PC-3 (cell line): ENCODE measurements around the gene ATP8A2. TPM values are rescaled to one million over a fixed set of nuclear protein-coding genes. Genes with fewer than 3 reads are reported as not detected.

Source experiments
- ATAC-seq: fragments of 200-7000 bp; cut with Tn5 transposase; 2 replicates; pipeline ENCODE4 v1.9.1; 2020; ENCODE audit warnings: mild to moderate bottlenecking, moderate library complexity
- BruUV-seq: library from RNA; stranded (reverse); fragments of 400-500 nt; replicated peaks from 2 replicates; lab custom pipeline; 2021; lab: Mats Ljungman, UMichigan
- CTCF ChIA-PET: fragments of 300-600 bp; sonication (Branson Sonifier 250); formaldehyde crosslinking; loops from one replicate; lab custom pipeline; 2022; ENCODE audit warnings: antibody characterized with exemption; lab: Charles Lee
- POLR2A ChIA-PET: fragments of 300-600 bp; sonication (Branson Sonifier 250); formaldehyde crosslinking; loops from one replicate; lab custom pipeline; 2022; ENCODE audit warnings: antibody characterized with exemption; ENCODE audit not compliant: unreplicated experiment; lab: Charles Lee
- DNase-seq: peaks from one replicate; pipeline ENCODE4 v3.0.0-alpha.2; 2015
- H2AFZ ChIP-seq: fragments of 300-600 bp; sonication (generic); 2 replicates; pipeline ENCODE4 v1.6.0; 2016; ENCODE audit warnings: antibody characterized with exemption, low read length
- H3F3A ChIP-seq: fragments of 300-600 bp; sonication (generic); one replicate; pipeline ENCODE4 v1.6.0; 2017; ENCODE audit warnings: antibody characterized with exemption, low read length, control low read depth, mild to moderate bottlenecking; ENCODE audit not compliant: unreplicated experiment
- H3K27ac ChIP-seq: fragments of 300-600 bp; sonication (generic); 2 replicates; pipeline ENCODE4 v1.5.1; 2016; ENCODE audit warnings: mild to moderate bottlenecking, low read length
- H3K27me3 ChIP-seq: fragments of 300-600 bp; sonication (generic); 2 replicates; pipeline ENCODE4 v1.6.1; 2016; ENCODE audit warnings: low read length, mixed read lengths
- H3K36me3 ChIP-seq: fragments of 300-600 bp; sonication (generic); 2 replicates; pipeline ENCODE4 v1.6.1; 2016; ENCODE audit warnings: low read depth, mixed run types, low read length, mixed read lengths
- H3K4me1 ChIP-seq: fragments of 300-600 bp; sonication (generic); 2 replicates; pipeline ENCODE4 v1.5.1; 2016; ENCODE audit warnings: low read length; ENCODE audit not compliant: insufficient read depth
- H3K4me2 ChIP-seq: fragments of 300-600 bp; sonication (generic); 2 replicates; pipeline ENCODE4 v1.6.0; 2016; ENCODE audit warnings: low read length
- H3K4me3 ChIP-seq: fragments of 300-600 bp; sonication (generic); 2 replicates; pipeline ENCODE4 v1.5.1; 2016; ENCODE audit warnings: mild to moderate bottlenecking, low read length, mixed read lengths
- H3K79me2 ChIP-seq: fragments of 300-600 bp; sonication (generic); 2 replicates; pipeline ENCODE4 v1.6.1; 2017; ENCODE audit warnings: low read length, mixed read lengths
- H3K9ac ChIP-seq: fragments of 300-600 bp; sonication (generic); 2 replicates; pipeline ENCODE4 v1.6.0; 2016; ENCODE audit warnings: mild to moderate bottlenecking, low read length
- H3K9me2 ChIP-seq: fragments of 300-600 bp; sonication (generic); replicated peaks from 2 replicates; pipeline ENCODE4 v1.6.1; 2016; ENCODE audit warnings: mixed run types, low read length, mixed read lengths
- H3K9me3 ChIP-seq: fragments of 300-600 bp; sonication (generic); 2 replicates; pipeline ENCODE4 v1.6.1; 2016; ENCODE audit warnings: low read length, mixed read lengths
- H4K20me1 ChIP-seq: fragments of 300-600 bp; sonication (generic); 2 replicates; pipeline ENCODE4 v1.6.1; 2016; ENCODE audit warnings: low read length, mixed read lengths
- EZH2 ChIP-seq: fragments of 300-600 bp; sonication (generic); IDR thresholded peaks from one replicate; pipeline ENCODE4 v1.6.1; 2017; ENCODE audit warnings: antibody characterized with exemption, mild to moderate bottlenecking, low read length; ENCODE audit not compliant: unreplicated experiment
- EZH2phosphoT487 ChIP-seq: fragments of 300-600 bp; sonication (generic); IDR thresholded peaks from 2 replicates; pipeline ENCODE4 v1.6.1; 2018; ENCODE audit warnings: mild to moderate bottlenecking, antibody characterized with exemption, low read length, borderline replicate concordance
- intact Hi-C: fragments of 100-400 bp; cut with micrococcal nuclease; formaldehyde crosslinking; loops from 2 replicates; pipeline ENCODE4 v1.9.0; 2023
- total RNA-seq: library from RNA; depleted of rRNA; stranded (reverse); fragments of >200 nt; gene quantifications from 2 replicates; pipeline ENCODE4 v1.2.3, GENCODE V29; 2014
- TF ChIP-seq, protein P1 (sequence below): fragments of 300-600 bp; sonication (generic); conservative IDR thresholded peaks from 2 replicates; pipeline ENCODE4 v1.5.1; 2017; ENCODE audit warnings: antibody characterized with exemption, low read depth, mild to moderate bottlenecking, low read length

ATP8A2 gene
- total RNA-seq, 1 experiment from 2014 or later, result 0.04 TPM

DNA sequence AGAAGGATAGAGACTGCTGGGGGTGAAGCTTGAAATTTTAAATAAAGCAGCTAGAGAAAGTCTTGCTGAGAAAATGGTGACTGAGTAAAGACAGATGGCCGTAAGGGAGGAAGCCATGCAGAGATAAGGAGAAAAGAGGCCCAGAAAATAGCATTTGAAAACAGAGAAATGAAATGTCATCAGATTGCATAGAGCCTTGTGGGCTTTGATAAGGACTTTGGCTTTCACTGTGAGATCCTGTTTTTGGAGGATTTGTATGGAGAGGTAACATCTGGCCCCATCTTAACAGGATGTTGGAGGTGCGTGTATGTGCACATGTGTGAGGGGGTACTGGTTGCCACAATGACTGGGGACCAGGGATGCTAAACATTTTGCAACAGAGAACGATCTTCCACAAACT, 19.5 kb upstream of the ATP8A2 start:
- no peak overlapping the region for H3K4me2 ChIP-seq
- ChIA-PET CTCF (no interaction called here), POLR2A (no interaction called here)
- H3K9ac ChIP-seq, result no peak overlapping the region
- no peaks in the 10 kb centered on the region for H3K79me2 ChIP-seq
- TF ChIP-seq, protein P1, sequence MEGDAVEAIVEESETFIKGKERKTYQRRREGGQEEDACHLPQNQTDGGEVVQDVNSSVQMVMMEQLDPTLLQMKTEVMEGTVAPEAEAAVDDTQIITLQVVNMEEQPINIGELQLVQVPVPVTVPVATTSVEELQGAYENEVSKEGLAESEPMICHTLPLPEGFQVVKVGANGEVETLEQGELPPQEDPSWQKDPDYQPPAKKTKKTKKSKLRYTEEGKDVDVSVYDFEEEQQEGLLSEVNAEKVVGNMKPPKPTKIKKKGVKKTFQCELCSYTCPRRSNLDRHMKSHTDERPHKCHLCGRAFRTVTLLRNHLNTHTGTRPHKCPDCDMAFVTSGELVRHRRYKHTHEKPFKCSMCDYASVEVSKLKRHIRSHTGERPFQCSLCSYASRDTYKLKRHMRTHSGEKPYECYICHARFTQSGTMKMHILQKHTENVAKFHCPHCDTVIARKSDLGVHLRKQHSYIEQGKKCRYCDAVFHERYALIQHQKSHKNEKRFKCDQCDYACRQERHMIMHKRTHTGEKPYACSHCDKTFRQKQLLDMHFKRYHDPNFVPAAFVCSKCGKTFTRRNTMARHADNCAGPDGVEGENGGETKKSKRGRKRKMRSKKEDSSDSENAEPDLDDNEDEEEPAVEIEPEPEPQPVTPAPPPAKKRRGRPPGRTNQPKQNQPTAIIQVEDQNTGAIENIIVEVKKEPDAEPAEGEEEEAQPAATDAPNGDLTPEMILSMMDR, result no peak
- H3K36me3 ChIP-seq, result no peaks in the 10 kb centered on the region
- no peak overlapping the region for H2AFZ ChIP-seq
- no peaks in the 10 kb centered on the region for H3F3A ChIP-seq
- H3K9me3 ChIP-seq, result no peaks in the 10 kb centered on the region
- intact Hi-C loops, result no loop called here
- no TSS peak for BruUV-seq
- H3K27ac ChIP-seq, result no peak overlapping the region
- H4K20me1 ChIP-seq, result no peaks in the 10 kb centered on the region
- H3K9me2 ChIP-seq, result no peaks in the 10 kb centered on the region
- no peak for DNase-seq
- no peaks in the 10 kb centered on the region for H3K4me1 ChIP-seq
- H3K27me3 ChIP-seq, result peaks cover 50% of the 10 kb centered on the region
- ATAC-seq, result no peak
- H3K4me3 ChIP-seq, result no peak overlapping the region

GRCh38 chr13:25352806-25353205, 19.0 kb upstream of the ATP8A2 start:
- CTCF ChIA-PET, result no interaction called here
- DNase-seq (no peak), ATAC-seq (no peak)
- no peaks in the 10 kb centered on the region for H3F3A ChIP-seq
- H3K4me3 ChIP-seq, result no peak overlapping the region
- H3K27ac ChIP-seq, result no peak overlapping the region
- H3K9me3 ChIP-seq, result no peaks in the 10 kb centered on the region
- H3K27me3 ChIP-seq, result peaks cover 50% of the 10 kb centered on the region
- POLR2A ChIA-PET, result no interaction called here
- intact Hi-C loops, result no loop called here
- no peak overlapping the region for H2AFZ ChIP-seq
- no peaks in the 10 kb centered on the region for H3K9me2 ChIP-seq
- H3K4me1 ChIP-seq, result no peaks in the 10 kb centered on the region
- H3K4me2 ChIP-seq, result no peak overlapping the region
- BruUV-seq, result no TSS peak
- H4K20me1 ChIP-seq, result no peaks in the 10 kb centered on the region
- no peak for TF ChIP-seq EZH2phosphoT487
- TF ChIP-seq EZH2, result no peak
- TF ChIP-seq, protein P1, result no peak
- H3K79me2 ChIP-seq, result no peaks in the 10 kb centered on the region
- no peak overlapping the region for H3K9ac ChIP-seq
- H3K36me3 ChIP-seq, result no peaks in the 10 kb centered on the region

- ChIA-PET POLR2A (no interaction called here), CTCF (no interaction called here)
- Histone ChIP-seq H3K9me3 (no peaks in the 10 kb centered on the region), H4K20me1 (no peaks in the 10 kb centered on the region), H3K4me1 (no peaks in the 10 kb centered on the region), H3K27me3 (peaks cover 55% of the 10 kb centered on the region), H3K9me2 (no peaks in the 10 kb centered on the region), H3K36me3 (no peaks in the 10 kb centered on the region), H3K4me3 (no peak overlapping the region), H3K4me2 (no peak overlapping the region), H2AFZ (no peak overlapping the region), H3F3A (no peaks in the 10 kb centered on the region), H3K9ac (no peak overlapping the region), H3K27ac (no peak overlapping the region), H3K79me2 (no peaks in the 10 kb centered on the region)
- intact Hi-C loops, result no loop called here
- TF ChIP-seq, protein P1, result no peak
- TF ChIP-seq EZH2phosphoT487 (no peak), EZH2 (no peak)
- no TSS peak for BruUV-seq
- DNase-seq (no peak), ATAC-seq (no peak)
Observed at GRCh38 chr13:25353344-25353743, 18.4 kb upstream of the ATP8A2 start.
